Lung (tissue), 12 donors: ENCODE data around the gene MIER1. TPM values are rescaled to one million over a fixed set of nuclear protein-coding genes. Genes with fewer than 3 reads are reported as not detected.

ENCODE experiments used
- ATAC-seq: fragments of 200-7000 bp; cut with Tn5 transposase; one replicate; pipeline ENCODE4 v1.9.1; 2020; ENCODE audit warnings: moderate number of reproducible peaks; ENCODE audit not compliant: insufficient read depth, low FRiP score
- DNase-seq, 3 donors: peaks; one replicate each; pipeline ENCODE4 v3.0.0-alpha.2; 2013 to 2017
- H3K27ac ChIP-seq, 2 donors: one replicate each; pipeline ENCODE4 v1.5.1; 2013; ENCODE audit warnings: mild to moderate bottlenecking in 2 of 2, moderate library complexity in 2 of 2, control low read depth in 1 of 2, inconsistent platforms in 1 of 2, low read depth in 1 of 2, low read length in 1 of 2
- H3K27me3 ChIP-seq, 3 donors: one replicate each; pipeline ENCODE4 v1.5.1; 2013; ENCODE audit warnings: low read length in 2 of 3; ENCODE audit not compliant: control insufficient read depth in 3 of 3, insufficient read depth in 3 of 3
- H3K36me3 ChIP-seq, 4 donors: one replicate each; pipeline ENCODE4 v1.5.1; 2013; ENCODE audit warnings: low read length in 4 of 4, mild to moderate bottlenecking in 1 of 4, moderate library complexity in 1 of 4; ENCODE audit not compliant: control insufficient read depth in 4 of 4, insufficient read depth in 4 of 4
- H3K4me1 ChIP-seq, 5 donors: one replicate each; pipeline ENCODE4 v1.5.1; 2013; ENCODE audit warnings: low read length in 5 of 5, mild to moderate bottlenecking in 2 of 5, moderate library complexity in 1 of 5; ENCODE audit not compliant: control insufficient read depth in 5 of 5, insufficient read depth in 5 of 5
- H3K4me3 ChIP-seq: one replicate; pipeline ENCODE4 v1.5.1; 2013; ENCODE audit warnings: mild to moderate bottlenecking, control low read depth, moderate library complexity
- H3K9ac ChIP-seq, 2 donors: one replicate each; pipeline ENCODE4 v1.5.1; 2013; ENCODE audit warnings: low read length in 2 of 2, control low read depth in 1 of 2; ENCODE audit not compliant: insufficient read depth in 1 of 2
- H3K9me3 ChIP-seq, 4 donors: one replicate each; pipeline ENCODE4 v1.5.1; 2013; ENCODE audit warnings: low read length in 3 of 4, mild to moderate bottlenecking in 1 of 4, moderate library complexity in 1 of 4; ENCODE audit not compliant: control insufficient read depth in 4 of 4, insufficient read depth in 3 of 4
- CTCF ChIP-seq: IDR thresholded peaks from 2 replicates; pipeline ENCODE4 v1.5.1; 2012; ENCODE audit warnings: mild to moderate bottlenecking; ENCODE audit errors: control extremely low read depth, extremely low read depth
- WGBS, 2 donors: extraction: QIAGEN DNeasy Blood & Tissue Kit; methylation state at CpG; one replicate each; pipeline ENCODE4 v1.1.7; 2013; 5-methylcytosine and 5-hydroxymethylcytosine counted together
- polyA plus RNA-seq, 2 donors: library from polyadenylated mRNA; stranded (reverse); fragments of 200-250 nt; gene quantifications; one replicate each; pipeline ENCODE4 v1.2.1, GENCODE V29; 2013
- total RNA-seq, 2 donors: library from RNA; depleted of rRNA in 1 of 2; stranded (reverse); fragments of >200 nt in 1 of 2; gene quantifications; one replicate each; pipeline ENCODE4 v1.2.1, GENCODE V29; 2014 to 2021
- donor health status: control.
- donor health status: control.
- donor health status: Bipolar disorder and iron deficiency.
- donor health status: healthy.
- donor health status: DM: yes; HTN: yes; CAD: no.

Gene MIER1
- total and polyA plus RNA-seq, 4 donors, result 12.6 to 42.4 (median 21.5) TPM

DNA sequence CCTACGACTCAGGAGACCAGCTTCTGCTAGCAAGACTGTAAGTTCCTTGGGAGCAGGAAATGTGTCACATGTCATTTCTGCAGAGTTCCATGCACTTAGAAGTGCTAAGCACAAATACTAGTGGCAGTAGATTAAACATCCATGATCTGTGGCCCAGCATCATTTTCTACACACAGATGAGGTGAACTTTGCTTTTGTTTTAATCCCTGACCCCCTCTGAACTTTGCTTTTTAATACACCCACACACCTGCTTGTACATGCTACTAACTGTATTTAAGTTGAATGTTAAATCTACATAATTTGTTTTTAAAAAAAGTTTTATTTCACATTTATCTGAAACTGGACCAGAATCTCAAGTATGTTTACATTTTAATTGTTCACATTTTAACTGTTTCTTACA is 104.7 kb downstream of the MIER1 start:
- ATAC-seq, result no peak
- Histone ChIP-seq H3K4me1 (peaks cover 0 to 9% (median 0%) of the 10 kb centered on the region in 5 donors), H3K9me3 (no peaks in the 10 kb centered on the region), H3K36me3 (peaks cover 0 to 13% (median 6%) of the 10 kb centered on the region in 4 donors), H3K27me3 (no peaks in the 10 kb centered on the region), H3K27ac (no peak overlapping the region), H3K9ac (no peak overlapping the region), H3K4me3 (no peak overlapping the region)
- TF ChIP-seq CTCF, result no peak
- no peak for DNase-seq
- 84% methylated on average over 1 of the region's 1 CpG for WGBS, 2 donors

DNA sequence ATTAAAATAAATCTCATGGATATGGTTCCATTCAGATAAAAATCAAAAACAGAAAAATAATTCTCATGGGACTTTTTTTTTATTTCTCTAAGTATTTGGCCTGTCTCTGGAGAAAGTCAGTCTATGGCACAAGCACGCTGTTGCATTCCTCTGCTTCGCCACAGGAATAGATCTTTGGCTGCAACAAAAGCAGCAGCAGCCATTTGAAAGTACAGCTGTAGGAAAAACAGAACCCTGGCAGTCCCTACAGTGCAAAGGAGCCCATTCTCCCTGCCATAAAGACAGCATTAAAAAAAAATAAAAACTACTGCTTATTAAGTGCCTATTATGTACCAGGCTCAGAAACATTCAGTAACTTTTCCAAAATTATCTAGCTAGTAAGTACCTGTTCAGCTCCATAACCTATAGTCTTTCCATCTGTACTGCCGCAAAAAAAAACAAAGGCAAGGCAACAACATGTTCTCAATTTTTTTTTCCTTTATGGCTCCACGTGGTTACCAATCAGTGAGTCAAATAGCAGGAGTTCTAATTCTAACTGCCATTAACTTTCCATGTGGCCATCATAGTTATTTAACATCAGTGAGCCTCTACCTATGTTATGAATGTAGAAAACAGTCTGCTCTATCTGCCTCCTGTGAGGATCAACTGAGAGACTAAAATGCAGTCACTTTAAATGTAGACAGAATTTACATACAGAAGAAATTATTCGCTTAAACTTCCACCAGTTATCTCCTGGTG is 106.5 kb downstream of the MIER1 start:
- Histone ChIP-seq H3K36me3 (peaks cover 0 to 9% (median 6%) of the 10 kb centered on the region in 4 donors), H3K27me3 (no peaks in the 10 kb centered on the region), H3K4me1 (peaks cover 0 to 9% (median 0%) of the 10 kb centered on the region in 5 donors), H3K4me3 (no peak overlapping the region), H3K27ac (no peak overlapping the region), H3K9me3 (no peaks in the 10 kb centered on the region), H3K9ac (no peak overlapping the region)
- TF ChIP-seq CTCF, result no peak
- DNase-seq (no peak), ATAC-seq (no peak)
- 84 to 90% methylated on average over 5 of the region's 5 CpGs for WGBS, 2 donors

DNA sequence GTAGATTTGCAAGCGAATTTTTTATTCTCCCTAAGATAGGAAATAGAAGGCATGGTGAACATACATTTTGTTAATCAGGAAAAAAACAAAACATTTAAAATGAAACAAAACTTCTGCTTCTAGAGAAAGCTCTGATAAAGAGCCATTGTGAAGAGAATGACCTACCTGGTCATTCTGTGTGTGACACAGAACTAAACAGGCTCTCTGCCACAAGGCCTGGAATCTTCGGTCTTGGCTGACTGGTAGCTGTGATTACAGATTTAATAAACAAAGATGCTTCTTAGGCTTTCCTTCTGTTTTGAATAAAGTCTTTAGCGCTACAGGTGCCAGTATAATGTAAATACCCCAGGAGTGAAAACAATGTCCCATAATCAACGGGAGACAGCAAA is 107.1 kb downstream of the MIER1 start:
- Histone ChIP-seq H3K4me1 (peaks cover 0 to 9% (median 0%) of the 10 kb centered on the region in 5 donors), H3K9me3 (no peaks in the 10 kb centered on the region), H3K9ac (no peak overlapping the region), H3K27me3 (no peaks in the 10 kb centered on the region), H3K27ac (no peak overlapping the region), H3K4me3 (no peak overlapping the region), H3K36me3 (peaks cover 0 to 15% (median 8%) of the 10 kb centered on the region in 4 donors)
- TF ChIP-seq CTCF, result no peak
- DNase-seq (no peak), ATAC-seq (no peak)
- 90 to 92% methylated on average over 4 of the region's 4 CpGs for WGBS, 2 donors

Other genes starting within 250 kb of the MIER1 start
- 10 to 100 TPM; 11.1 to 29.3 TPM for gene DYNLT5, start 172.5 kb upstream of the MIER1 start, total RNA-seq
- gene DYNLT5, start 172.5 kb upstream of the MIER1 start, polyA plus RNA-seq, result 1 to 10 TPM; 3.0 to 4.5 TPM
- gene INSL5, start 123.7 kb upstream of the MIER1 start, total RNA-seq, result not detected
- gene INSL5, start 123.7 kb upstream of the MIER1 start, polyA plus RNA-seq, result not detected
- gene DNAI4, start 134 bp upstream of the MIER1 start, total RNA-seq, result 10 to 100 TPM; 24.8 to 61.1 TPM
- gene DNAI4, start 134 bp upstream of the MIER1 start, polyA plus RNA-seq, result 1 to 10 TPM; 4.4 to 6.3 TPM
- gene SLC35D1, start 129.2 kb downstream of the MIER1 start, total RNA-seq, result 10 to 100 TPM in 1 of 2 donors, 1 to 10 TPM in 1; 8.0 to 13.2 TPM
- gene SLC35D1, start 129.2 kb downstream of the MIER1 start, polyA plus RNA-seq, result 1 to 10 TPM; 1.5 to 3.4 TPM
- gene C1orf141, start 210.0 kb downstream of the MIER1 start, total RNA-seq, result 10 to 100 TPM in 1 of 2 donors, 1 to 10 TPM in 1; 5.7 to 11.4 TPM
- under 1 TPM; 0.49 to 0.82 TPM for gene C1orf141, start 210.0 kb downstream of the MIER1 start, polyA plus RNA-seq
- gene IL23R, start 241.5 kb downstream of the MIER1 start, total RNA-seq, result under 1 TPM; 0.15 to 0.60 TPM
- under 1 TPM in 1 of 2 donors, not detected in 1; 0.03 TPM for gene IL23R, start 241.5 kb downstream of the MIER1 start, polyA plus RNA-seq